Choroid plexus epithelial cell (primary cell): ENCODE measurements around the gene THSD7B.

Experiments used
- DNase-seq: peaks from one replicate; pipeline ENCODE4 v3.0.0-alpha.2; 2010; ENCODE audit warnings: low read depth
- H3K4me3 ChIP-seq: 2 replicates; pipeline ENCODE4 v1.5.1; 2011; ENCODE audit warnings: low read depth, mild to moderate bottlenecking, control low read depth, low read length, moderate library complexity
- TF ChIP-seq, protein P1 (sequence below): conservative IDR thresholded peaks from 2 replicates; pipeline ENCODE4 v1.5.1; 2011; ENCODE audit warnings: low read depth, mild to moderate bottlenecking, control low read depth, inconsistent platforms, low read length, moderate library complexity

THSD7B gene

DNA sequence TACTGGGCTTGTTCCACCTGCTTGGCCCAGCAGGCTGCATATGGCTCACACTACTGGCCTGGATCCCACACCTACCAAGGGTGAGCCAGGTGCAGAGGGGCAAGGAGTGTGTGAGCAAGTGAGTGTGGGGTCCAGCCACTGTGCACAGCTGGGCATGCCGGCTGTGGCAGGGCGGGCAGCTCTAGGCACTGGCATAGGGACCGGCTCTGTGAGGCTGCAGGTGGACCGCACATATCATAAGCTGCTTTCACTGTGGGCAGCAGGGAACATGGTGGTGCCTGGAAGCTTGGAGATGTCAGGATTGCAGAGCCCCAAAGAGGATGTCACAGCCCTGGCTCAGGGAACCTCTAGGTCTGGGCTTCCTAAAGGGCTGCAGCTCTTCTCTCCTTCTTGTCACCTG lies 154.3 kb downstream of the THSD7B start:
- TF ChIP-seq, protein P1, sequence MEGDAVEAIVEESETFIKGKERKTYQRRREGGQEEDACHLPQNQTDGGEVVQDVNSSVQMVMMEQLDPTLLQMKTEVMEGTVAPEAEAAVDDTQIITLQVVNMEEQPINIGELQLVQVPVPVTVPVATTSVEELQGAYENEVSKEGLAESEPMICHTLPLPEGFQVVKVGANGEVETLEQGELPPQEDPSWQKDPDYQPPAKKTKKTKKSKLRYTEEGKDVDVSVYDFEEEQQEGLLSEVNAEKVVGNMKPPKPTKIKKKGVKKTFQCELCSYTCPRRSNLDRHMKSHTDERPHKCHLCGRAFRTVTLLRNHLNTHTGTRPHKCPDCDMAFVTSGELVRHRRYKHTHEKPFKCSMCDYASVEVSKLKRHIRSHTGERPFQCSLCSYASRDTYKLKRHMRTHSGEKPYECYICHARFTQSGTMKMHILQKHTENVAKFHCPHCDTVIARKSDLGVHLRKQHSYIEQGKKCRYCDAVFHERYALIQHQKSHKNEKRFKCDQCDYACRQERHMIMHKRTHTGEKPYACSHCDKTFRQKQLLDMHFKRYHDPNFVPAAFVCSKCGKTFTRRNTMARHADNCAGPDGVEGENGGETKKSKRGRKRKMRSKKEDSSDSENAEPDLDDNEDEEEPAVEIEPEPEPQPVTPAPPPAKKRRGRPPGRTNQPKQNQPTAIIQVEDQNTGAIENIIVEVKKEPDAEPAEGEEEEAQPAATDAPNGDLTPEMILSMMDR: no peak

GRCh38 chr2:136920652-136921333 lies 155.4 kb downstream of the THSD7B start:
- TF ChIP-seq, protein P1: no peak
- DNase-seq: no peak
- H3K4me3 ChIP-seq: no peak overlapping the region

More for the DNA sequence above, 154.3 kb downstream of the THSD7B start:
- DNase-seq: no peak
- H3K4me3 ChIP-seq: no peak overlapping the region

- no peak for DNase-seq
- TF ChIP-seq, protein P1: no peak
- no peak overlapping the region for H3K4me3 ChIP-seq
These were observed 161.8 kb downstream of the THSD7B start for GRCh38 chr2:136927156-136927555.

DNA sequence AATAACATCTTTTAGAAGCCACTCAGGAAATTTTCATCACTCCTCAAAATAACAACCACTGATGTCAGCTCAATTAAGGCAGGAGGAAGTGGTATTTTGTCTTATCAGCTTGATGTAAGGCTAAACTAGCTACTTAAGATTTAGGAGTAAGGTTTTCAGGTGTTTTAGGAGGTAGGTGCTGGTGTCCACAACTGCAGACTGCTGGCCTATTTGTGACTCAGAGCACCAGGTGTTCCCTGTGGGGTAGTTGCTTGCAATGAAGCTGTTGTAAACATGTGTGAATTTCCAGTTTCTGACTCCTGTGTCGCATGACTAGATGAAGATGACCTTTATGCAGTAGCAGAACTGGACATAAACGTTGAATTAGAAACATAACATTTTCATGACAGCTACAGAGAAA lies 164.2 kb downstream of the THSD7B start:
- TF ChIP-seq, protein P1: no peak
- no peak for DNase-seq
- no peak overlapping the region for H3K4me3 ChIP-seq

DNA sequence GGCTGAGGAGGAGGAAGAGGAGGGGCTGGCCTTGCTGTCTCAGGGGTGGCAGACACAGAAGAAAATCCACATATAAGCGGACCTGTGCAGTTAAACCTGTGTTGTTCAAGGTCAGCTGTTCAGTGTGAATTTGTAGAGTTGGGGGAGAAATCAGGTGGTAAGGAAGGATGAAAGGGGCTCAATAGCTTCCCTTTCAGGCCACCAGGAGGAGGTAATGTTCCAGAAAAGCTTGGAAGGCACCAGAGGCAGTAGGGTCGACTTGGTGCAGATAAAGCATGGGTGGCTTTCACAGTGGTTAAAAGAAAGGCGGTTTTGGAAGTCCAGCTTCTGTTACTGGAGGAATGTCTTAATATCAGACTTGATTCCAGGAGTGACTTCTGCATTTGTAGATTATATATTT lies 167.4 kb downstream of the THSD7B start:
- no peak overlapping the region for H3K4me3 ChIP-seq
- TF ChIP-seq, protein P1: peak; percentile 30
- peak; percentile 2 for DNase-seq

GRCh38 chr2:136935119-136935518 lies 169.8 kb downstream of the THSD7B start:
- H3K4me3 ChIP-seq: no peak overlapping the region
- DNase-seq: no peak
- TF ChIP-seq, protein P1: no peak

DNA sequence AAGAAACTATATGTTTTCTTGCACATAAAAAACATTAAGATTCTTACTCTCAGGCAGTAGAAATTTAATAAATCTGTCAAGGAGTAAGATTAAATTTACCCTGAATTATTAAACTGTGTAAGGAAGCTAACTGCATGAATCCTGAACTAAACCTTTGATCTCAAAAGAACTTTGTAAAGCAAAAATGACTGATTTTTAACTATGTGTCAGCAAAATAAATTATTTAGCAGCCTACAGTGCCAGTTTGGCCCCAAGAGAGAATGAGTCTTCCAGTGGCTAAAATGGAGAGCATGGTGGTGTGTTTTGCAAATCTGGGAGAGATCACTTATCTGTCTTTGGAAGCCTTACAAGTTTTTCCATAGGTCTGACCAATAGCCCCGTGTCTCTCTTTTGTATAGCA lies 190.7 kb downstream of the THSD7B start:
- no peak overlapping the region for H3K4me3 ChIP-seq
- no peak for DNase-seq
- TF ChIP-seq, protein P1: no peak
